ENCODE measurements around the gene TBCC.

The TBCC gene

GRCh38 chr6:42762950-42763349 is 17.0 kb upstream of the TBCC start:
- H3K4me3 Mint-ChIP-seq: no peak overlapping the region
- ATAC-seq (replicated peaks; ENCODE audit: extremely low read depth, poor library complexity, severe bottlenecking) (no peak), DNase-seq (ENCODE audit: low spot score in 2 of 2) (no peak)
- peaks cover 42% of the 10 kb centered on the region for H3K4me1 Mint-ChIP-seq
- H3K9me3 Mint-ChIP-seq: no peaks in the 10 kb centered on the region
- H3K36me3 Mint-ChIP-seq (ENCODE audit: insufficient read depth): peaks cover 2% of the 10 kb centered on the region
- no peak overlapping the region for H3K27ac Mint-ChIP-seq (ENCODE audit: low read depth)
- H3K27me3 Mint-ChIP-seq: no peaks in the 10 kb centered on the region

GRCh38 chr6:42762426-42762859 is 16.5 kb upstream of the TBCC start:
- H3K36me3 Mint-ChIP-seq (ENCODE audit: insufficient read depth): peaks cover 2% of the 10 kb centered on the region
- ATAC-seq (replicated peaks; ENCODE audit: extremely low read depth, poor library complexity, severe bottlenecking) (no peak), DNase-seq (ENCODE audit: low spot score in 2 of 2) (no peak)
- H3K9me3 Mint-ChIP-seq: no peaks in the 10 kb centered on the region
- H3K4me1 Mint-ChIP-seq: peaks cover 39% of the 10 kb centered on the region
- no peak overlapping the region for H3K4me3 Mint-ChIP-seq
- no peaks in the 10 kb centered on the region for H3K27me3 Mint-ChIP-seq
- H3K27ac Mint-ChIP-seq (ENCODE audit: low read depth): no peak overlapping the region

- H3K4me3 Mint-ChIP-seq: no peak overlapping the region
- peaks cover 36% of the 10 kb centered on the region for H3K4me1 Mint-ChIP-seq
- DNase-seq (ENCODE audit: low spot score in 2 of 2): no peak
- H3K36me3 Mint-ChIP-seq (ENCODE audit: insufficient read depth): peaks cover 2% of the 10 kb centered on the region
- H3K27me3 Mint-ChIP-seq: no peaks in the 10 kb centered on the region
- ATAC-seq (replicated peaks; ENCODE audit: extremely low read depth, poor library complexity, severe bottlenecking): no peak
- no peaks in the 10 kb centered on the region for H3K9me3 Mint-ChIP-seq
- H3K27ac Mint-ChIP-seq (ENCODE audit: low read depth): no peak overlapping the region
Measured at GRCh38 chr6:42761287-42762067, 15.6 kb upstream of the TBCC start.

DNA sequence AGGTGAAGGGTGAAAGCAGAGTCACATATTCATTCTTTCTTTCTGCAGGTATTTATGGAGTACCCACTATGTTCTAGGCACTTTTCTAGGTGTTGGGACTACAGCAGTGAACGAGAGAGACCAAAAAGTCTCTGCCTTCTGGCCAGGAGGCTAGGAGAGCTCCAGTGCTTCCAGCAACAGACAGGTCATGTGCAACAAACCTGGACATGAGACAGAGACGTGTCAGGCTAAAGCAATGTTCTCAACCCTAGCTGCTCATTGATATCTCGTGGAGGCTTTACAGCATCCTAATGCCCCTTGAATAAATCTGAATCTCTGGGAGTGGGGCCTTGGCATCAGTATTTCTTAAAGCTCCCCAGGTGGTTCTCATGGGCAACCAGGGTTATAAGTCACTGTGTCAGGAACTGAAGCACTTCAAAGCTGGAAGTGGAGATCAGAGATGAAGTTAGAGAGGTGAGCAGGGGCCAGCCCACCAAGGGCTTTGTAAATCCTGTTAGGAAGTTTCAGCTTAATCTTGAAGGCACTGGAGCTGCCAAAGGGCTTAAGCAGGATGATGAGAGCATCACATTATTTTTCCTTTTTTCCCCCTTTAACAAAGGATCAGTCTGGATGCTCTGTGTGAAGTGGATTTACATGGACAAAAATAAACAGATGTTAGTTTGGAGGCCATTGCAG is 13.0 kb upstream of the TBCC start:
- Mint-ChIP-seq H3K4me1 (peaks cover 45% of the 10 kb centered on the region), H3K9me3 (no peaks in the 10 kb centered on the region), H3K27ac (ENCODE audit: low read depth) (peak overlapping the region; percentile 2), H3K27me3 (no peaks in the 10 kb centered on the region), H3K36me3 (ENCODE audit: insufficient read depth) (peaks cover 4% of the 10 kb centered on the region), H3K4me3 (no peak overlapping the region)
- DNase-seq (ENCODE audit: low spot score in 2 of 2) (no peak), ATAC-seq (replicated peaks; ENCODE audit: extremely low read depth, poor library complexity, severe bottlenecking) (no peak)

DNA sequence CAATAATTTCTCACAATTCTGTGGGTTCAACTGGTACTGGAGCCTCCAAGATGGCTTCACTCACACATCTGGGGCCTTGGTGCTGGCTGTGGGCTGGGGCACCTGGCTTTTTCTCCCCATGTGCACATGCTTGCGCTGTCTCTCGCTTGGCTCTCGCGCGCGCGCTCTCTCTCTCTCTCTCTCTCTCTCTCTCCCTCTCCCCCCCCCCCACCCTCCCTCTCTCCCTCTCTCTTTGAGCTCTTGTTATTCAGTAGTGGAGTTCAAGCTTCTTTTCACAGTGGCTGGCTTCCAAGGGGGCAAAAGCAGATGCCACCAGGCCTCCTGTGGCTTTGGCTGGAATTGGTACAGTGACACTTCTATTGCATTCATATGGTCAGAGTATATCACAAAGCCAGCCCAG is 10.8 kb upstream of the TBCC start:
- ATAC-seq (replicated peaks; ENCODE audit: extremely low read depth, poor library complexity, severe bottlenecking) (no peak), DNase-seq (ENCODE audit: low spot score in 2 of 2) (no peak)
- peaks cover 6% of the 10 kb centered on the region for H3K36me3 Mint-ChIP-seq (ENCODE audit: insufficient read depth)
- H3K9me3 Mint-ChIP-seq: no peaks in the 10 kb centered on the region
- H3K4me1 Mint-ChIP-seq: peaks cover 50% of the 10 kb centered on the region
- H3K27ac Mint-ChIP-seq (ENCODE audit: low read depth): peak overlapping the region; percentile 5
- H3K4me3 Mint-ChIP-seq: no peak overlapping the region
- no peaks in the 10 kb centered on the region for H3K27me3 Mint-ChIP-seq

DNA sequence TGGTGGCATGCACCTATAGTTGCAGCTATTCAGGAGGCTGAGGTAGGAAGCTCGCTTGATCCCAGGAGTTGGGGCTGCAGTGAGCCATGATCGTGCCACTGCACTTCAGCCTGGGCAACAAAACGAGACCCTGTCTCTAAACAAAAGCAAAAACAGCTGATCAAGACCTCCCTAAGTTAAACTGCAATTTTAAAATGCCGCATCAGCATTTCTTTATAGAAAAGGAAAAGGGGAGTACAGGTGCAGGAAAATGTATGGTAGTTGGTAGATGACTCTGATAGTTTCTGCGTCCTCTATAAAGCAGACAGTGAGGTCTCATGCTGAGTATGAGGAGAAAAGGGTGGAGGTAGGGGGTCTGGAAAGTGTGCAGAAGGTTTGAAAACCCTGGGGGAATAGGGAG is 8.9 kb upstream of the TBCC start:
- no peak overlapping the region for H3K27ac Mint-ChIP-seq (ENCODE audit: low read depth)
- H3K4me1 Mint-ChIP-seq: peaks cover 50% of the 10 kb centered on the region

GRCh38 chr6:42751055-42751454 is 5.2 kb upstream of the TBCC start:
- no peak for ATAC-seq (replicated peaks; ENCODE audit: extremely low read depth, poor library complexity, severe bottlenecking)
- Mint-ChIP-seq H3K9me3 (no peaks in the 10 kb centered on the region), H3K4me3 (no peak overlapping the region), H3K27ac (ENCODE audit: low read depth) (no peak overlapping the region), H3K36me3 (ENCODE audit: insufficient read depth) (peaks cover 21% of the 10 kb centered on the region), H3K4me1 (peaks cover 41% of the 10 kb centered on the region), H3K27me3 (no peaks in the 10 kb centered on the region)
- no peak for DNase-seq (ENCODE audit: low spot score in 2 of 2)

More for the DNA sequence above, 8.9 kb upstream of the TBCC start:
- no peak for DNase-seq (ENCODE audit: low spot score in 2 of 2)
- H3K9me3 Mint-ChIP-seq: no peaks in the 10 kb centered on the region
- no peaks in the 10 kb centered on the region for H3K27me3 Mint-ChIP-seq
- no peak for ATAC-seq (replicated peaks; ENCODE audit: extremely low read depth, poor library complexity, severe bottlenecking)
- H3K36me3 Mint-ChIP-seq (ENCODE audit: insufficient read depth): peaks cover 10% of the 10 kb centered on the region
- no peak overlapping the region for H3K4me3 Mint-ChIP-seq

- Mint-ChIP-seq H3K27ac (ENCODE audit: low read depth) (peak overlapping the region; percentile 97), H3K36me3 (ENCODE audit: insufficient read depth) (peaks cover 29% of the 10 kb centered on the region), H3K4me1 (peaks cover 30% of the 10 kb centered on the region), H3K4me3 (peak overlapping the region; percentile 94), H3K9me3 (no peaks in the 10 kb centered on the region), H3K27me3 (no peaks in the 10 kb centered on the region)
- DNase-seq (ENCODE audit: low spot score in 2 of 2) (no peak), ATAC-seq (replicated peaks; ENCODE audit: extremely low read depth, poor library complexity, severe bottlenecking) (no peak)
Measured at GRCh38 chr6:42748203-42748898, 2.4 kb upstream of the TBCC start.

- peak; percentile 67 to 70 for DNase-seq (ENCODE audit: low spot score in 2 of 2)
- Mint-ChIP-seq H3K4me3 (peak overlapping the region; percentile 94), H3K27ac (ENCODE audit: low read depth) (peak overlapping the region; percentile 97), H3K9me3 (no peaks in the 10 kb centered on the region), H3K27me3 (no peaks in the 10 kb centered on the region), H3K4me1 (peaks cover 27% of the 10 kb centered on the region), H3K36me3 (ENCODE audit: insufficient read depth) (peaks cover 32% of the 10 kb centered on the region)
- ATAC-seq (replicated peaks; ENCODE audit: extremely low read depth, poor library complexity, severe bottlenecking): peak; percentile 48
Measured at GRCh38 chr6:42746463-42747391, 824 bp upstream of the TBCC start.

GRCh38 chr6:42745083-42745639 is 742 bp downstream of the TBCC start:
- Mint-ChIP-seq H3K36me3 (ENCODE audit: insufficient read depth) (peaks cover 29% of the 10 kb centered on the region), H3K4me1 (peaks cover 27% of the 10 kb centered on the region), H3K9me3 (no peaks in the 10 kb centered on the region), H3K27me3 (no peaks in the 10 kb centered on the region), H3K4me3 (peak overlapping the region; percentile 94), H3K27ac (ENCODE audit: low read depth) (peak overlapping the region; percentile 97)
- DNase-seq (ENCODE audit: low spot score in 2 of 2) (peak in 1 of 2 donors; percentile 10), ATAC-seq (replicated peaks; ENCODE audit: extremely low read depth, poor library complexity, severe bottlenecking) (no peak)

GRCh38 chr6:42744351-42744893 is 1.5 kb downstream of the TBCC start:
- Mint-ChIP-seq H3K27ac (ENCODE audit: low read depth) (no peak overlapping the region), H3K4me3 (peak overlapping the region; percentile 94), H3K36me3 (ENCODE audit: insufficient read depth) (peaks cover 29% of the 10 kb centered on the region), H3K27me3 (no peaks in the 10 kb centered on the region), H3K4me1 (peaks cover 26% of the 10 kb centered on the region), H3K9me3 (no peaks in the 10 kb centered on the region)
- no peak for DNase-seq (ENCODE audit: low spot score in 2 of 2)
- no peak for ATAC-seq (replicated peaks; ENCODE audit: extremely low read depth, poor library complexity, severe bottlenecking)
